Activated CD4-positive, alpha-beta T cell treated with anti-CD3 and anti-CD28 coated beads, Interleukin-2, amount 10 ng/mL, durations not matched to agents 24 days and 14 days (primary cell): ENCODE results near the gene SLC36A1. TPM values are rescaled to one million over a fixed set of nuclear protein-coding genes. Genes with fewer than 3 reads are reported as not detected.

Source experiments
- DNase-seq: peaks from one replicate; pipeline ENCODE4 v3.0.0; 2022
- H3K27ac Mint-ChIP-seq: one replicate; pipeline ENCODE4 v1.8.0; 2022; ENCODE audit warnings: mild to moderate bottlenecking, mixed read lengths
- H3K27me3 Mint-ChIP-seq: one replicate; pipeline ENCODE4 v1.8.0; 2022; ENCODE audit warnings: mixed read lengths
- H3K36me3 Mint-ChIP-seq: one replicate; pipeline ENCODE4 v1.8.0; 2022; ENCODE audit warnings: low read depth, mild to moderate bottlenecking, mixed read lengths
- H3K4me1 Mint-ChIP-seq: one replicate; pipeline ENCODE4 v1.8.0; 2021; ENCODE audit warnings: mixed read lengths
- H3K4me3 Mint-ChIP-seq: one replicate; pipeline ENCODE4 v1.8.0; 2022; ENCODE audit warnings: mild to moderate bottlenecking, moderate library complexity, mixed read lengths
- H3K9me3 Mint-ChIP-seq: one replicate; pipeline ENCODE4 v1.8.0; 2021; ENCODE audit warnings: mixed read lengths
- intact Hi-C: fragments of 100-400 bp; cut with micrococcal nuclease; formaldehyde crosslinking; loops from one replicate; pipeline ENCODE4 v1.15.1; 2023
- total RNA-seq: library from RNA; stranded (reverse); gene quantifications from 2 replicates; pipeline ENCODE4 v1.2.3, GENCODE V29; 2022

The SLC36A1 gene
- total RNA-seq, 1 donor from 2014 or later = 7.8 TPM

DNA sequence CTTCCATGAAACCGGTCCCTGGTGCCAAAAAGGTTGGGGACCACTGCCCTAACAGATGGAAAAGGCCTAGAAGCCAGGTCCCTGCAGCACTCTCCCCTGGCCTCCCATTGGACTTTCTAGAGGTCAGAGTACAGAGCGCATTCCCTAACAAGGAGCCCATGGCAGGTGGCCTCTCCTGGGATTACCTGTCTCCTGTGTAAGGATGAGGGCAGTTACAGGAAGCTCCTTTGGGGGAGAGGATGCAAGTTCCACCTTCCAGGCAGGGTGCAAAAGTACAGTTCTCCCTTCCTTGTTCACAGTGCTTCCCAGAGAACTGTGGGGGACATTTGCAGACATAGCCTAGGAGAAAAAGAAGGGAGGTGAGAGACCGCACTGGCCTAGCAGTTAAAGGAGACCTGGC lies 62.4 kb downstream of the SLC36A1 start:
- Mint-ChIP-seq H3K4me1 (no peaks in the 10 kb centered on the region), H3K4me3 (no peak overlapping the region), H3K9me3 (no peaks in the 10 kb centered on the region), H3K27me3 (no peaks in the 10 kb centered on the region), H3K27ac (no peak overlapping the region), H3K36me3 (no peaks in the 10 kb centered on the region)
- intact Hi-C loops = no loop called here
- no peak for DNase-seq

DNA sequence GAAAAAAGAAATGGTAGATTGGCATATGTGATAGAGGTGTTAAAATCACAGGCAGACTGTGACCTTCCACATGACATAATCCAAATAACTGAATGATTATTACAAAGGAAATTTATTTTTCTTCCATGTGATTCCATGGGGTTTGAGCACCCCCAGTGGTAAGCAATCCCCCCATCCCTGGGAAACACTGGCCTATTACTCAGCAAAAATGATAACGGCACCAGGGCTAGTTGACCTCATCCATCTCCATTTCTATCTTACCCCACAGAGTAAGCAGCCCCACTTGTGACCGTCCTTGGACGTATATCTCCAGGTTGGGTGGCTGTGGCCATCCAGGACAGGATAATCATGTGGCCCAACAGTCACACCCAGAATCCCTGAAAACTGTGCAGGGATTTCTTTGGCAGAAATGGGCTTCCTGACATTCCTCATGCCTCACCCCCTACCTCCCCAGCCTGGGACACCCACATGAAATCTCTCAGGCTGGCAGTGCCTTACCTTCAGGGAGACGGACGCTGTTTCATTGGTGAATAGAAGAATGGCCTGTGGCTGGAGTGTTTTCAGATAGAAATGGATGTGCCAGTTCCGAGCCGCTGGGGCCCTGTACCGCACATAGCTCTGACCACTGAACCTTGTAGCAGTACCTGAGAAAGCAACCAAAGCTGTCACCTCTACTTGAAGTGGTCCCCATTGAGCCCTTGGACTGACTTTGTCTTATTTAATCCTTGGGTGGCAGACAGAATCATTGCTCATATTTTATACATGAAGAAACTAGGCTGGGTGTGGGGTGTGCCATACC lies 69.9 kb downstream of the SLC36A1 start:
- H3K9me3 Mint-ChIP-seq = no peaks in the 10 kb centered on the region
- no peak overlapping the region for H3K27ac Mint-ChIP-seq
- H3K4me1 Mint-ChIP-seq = no peaks in the 10 kb centered on the region
- intact Hi-C loops = no loop called here
- H3K4me3 Mint-ChIP-seq = no peak overlapping the region
- no peaks in the 10 kb centered on the region for H3K36me3 Mint-ChIP-seq
- H3K27me3 Mint-ChIP-seq = no peaks in the 10 kb centered on the region
- no peak for DNase-seq

DNA sequence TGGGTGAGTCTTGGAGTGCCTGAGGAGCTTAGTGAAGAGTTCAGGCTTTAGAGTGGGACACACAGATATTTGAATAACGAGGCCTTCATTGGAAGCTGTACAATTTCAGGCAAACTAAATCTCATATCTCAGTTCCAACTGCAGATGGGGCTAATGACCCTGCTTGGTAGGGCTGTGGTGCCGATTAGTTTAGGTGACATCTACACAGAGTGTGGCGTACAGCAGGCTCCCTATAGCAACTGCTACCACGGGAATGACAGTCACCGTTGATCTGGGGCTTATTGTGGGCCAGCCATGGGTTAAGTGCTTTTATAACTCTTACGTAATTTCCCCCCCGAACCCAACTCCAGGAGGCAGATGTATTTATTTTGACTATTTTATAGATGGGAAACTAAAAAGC lies 72.9 kb downstream of the SLC36A1 start:
- intact Hi-C loops = no loop called here
- Mint-ChIP-seq H3K4me3 (no peak overlapping the region), H3K27me3 (no peaks in the 10 kb centered on the region), H3K27ac (no peak overlapping the region), H3K4me1 (no peaks in the 10 kb centered on the region), H3K9me3 (no peaks in the 10 kb centered on the region), H3K36me3 (no peaks in the 10 kb centered on the region)
- DNase-seq = no peak

DNA sequence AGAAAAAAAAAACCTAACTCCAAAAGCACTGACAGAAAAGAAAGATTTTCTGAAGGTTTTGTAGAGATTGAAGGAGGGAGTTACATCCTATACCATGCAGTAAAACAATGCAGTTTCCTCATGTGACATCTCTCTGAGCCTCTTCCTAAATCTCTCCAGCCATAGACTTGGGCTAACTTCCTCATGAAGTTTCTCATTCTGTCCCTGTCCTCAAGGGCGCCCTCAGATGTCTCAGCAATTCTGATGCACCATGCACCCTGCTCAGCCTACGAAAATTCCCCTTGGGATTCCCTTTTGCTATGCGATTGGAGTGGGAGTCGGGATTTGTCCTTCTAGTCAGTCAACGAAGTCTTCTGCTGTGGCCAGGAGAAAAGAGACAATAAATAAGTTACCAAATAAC lies 74.8 kb downstream of the SLC36A1 start:
- Mint-ChIP-seq H3K36me3 (no peaks in the 10 kb centered on the region), H3K4me3 (no peak overlapping the region), H3K9me3 (no peaks in the 10 kb centered on the region), H3K27ac (no peak overlapping the region), H3K27me3 (no peaks in the 10 kb centered on the region), H3K4me1 (no peaks in the 10 kb centered on the region)
- no peak for DNase-seq
- intact Hi-C loops = no loop called here

DNA sequence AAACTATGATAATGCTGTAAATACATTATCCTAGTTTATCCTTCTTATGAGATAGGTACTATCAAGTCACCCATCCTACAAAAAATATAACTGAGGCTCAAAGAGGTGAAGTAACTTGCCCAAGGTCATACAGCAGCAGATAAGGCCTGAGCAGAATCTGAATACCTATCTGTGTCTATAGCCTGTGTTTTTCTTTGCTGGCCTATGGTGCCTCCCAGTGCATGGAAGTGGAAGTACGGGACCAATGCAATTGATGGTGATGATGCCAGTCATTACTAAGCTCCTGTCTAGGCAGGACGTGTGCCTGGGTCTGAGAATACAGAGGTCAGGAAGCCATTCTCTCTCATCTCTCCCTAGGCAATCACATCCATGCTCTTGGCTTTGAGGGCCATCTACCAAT lies 75.9 kb downstream of the SLC36A1 start:
- no peaks in the 10 kb centered on the region for H3K36me3 Mint-ChIP-seq
- DNase-seq = peak; percentile 81
- no peaks in the 10 kb centered on the region for H3K9me3 Mint-ChIP-seq
- H3K4me1 Mint-ChIP-seq = no peaks in the 10 kb centered on the region
- no peaks in the 10 kb centered on the region for H3K27me3 Mint-ChIP-seq
- H3K27ac Mint-ChIP-seq = no peak overlapping the region
- intact Hi-C loops = loop anchor here (1.0 kb wide), 2 partner anchors 76 to 129 kb away; partner anchors contain the start of gene SLC36A1
- H3K4me3 Mint-ChIP-seq = no peak overlapping the region

DNA sequence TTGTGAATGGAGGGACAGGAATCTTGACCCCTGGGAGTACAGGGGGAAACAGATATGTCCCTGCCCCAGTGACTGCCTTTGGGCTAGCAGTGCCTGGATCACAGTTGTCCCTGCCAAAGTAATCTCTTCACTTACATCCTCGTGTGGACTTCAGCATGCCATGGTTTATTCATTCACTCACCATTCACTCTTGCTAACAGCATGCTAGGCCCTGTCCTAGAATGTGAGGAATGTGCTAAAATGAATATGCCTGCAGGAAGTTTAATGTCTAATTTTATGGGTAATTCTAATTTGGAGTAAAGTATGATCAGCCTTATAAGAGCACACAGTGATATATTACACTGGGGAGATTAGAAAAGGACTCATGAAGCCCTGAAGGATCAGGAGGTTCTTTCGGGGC lies 80.8 kb downstream of the SLC36A1 start:
- Mint-ChIP-seq H3K4me3 (no peak overlapping the region), H3K27ac (no peak overlapping the region), H3K27me3 (no peaks in the 10 kb centered on the region), H3K36me3 (no peaks in the 10 kb centered on the region), H3K9me3 (no peaks in the 10 kb centered on the region), H3K4me1 (no peaks in the 10 kb centered on the region)
- DNase-seq = no peak
- intact Hi-C loops = no loop called here

DNA sequence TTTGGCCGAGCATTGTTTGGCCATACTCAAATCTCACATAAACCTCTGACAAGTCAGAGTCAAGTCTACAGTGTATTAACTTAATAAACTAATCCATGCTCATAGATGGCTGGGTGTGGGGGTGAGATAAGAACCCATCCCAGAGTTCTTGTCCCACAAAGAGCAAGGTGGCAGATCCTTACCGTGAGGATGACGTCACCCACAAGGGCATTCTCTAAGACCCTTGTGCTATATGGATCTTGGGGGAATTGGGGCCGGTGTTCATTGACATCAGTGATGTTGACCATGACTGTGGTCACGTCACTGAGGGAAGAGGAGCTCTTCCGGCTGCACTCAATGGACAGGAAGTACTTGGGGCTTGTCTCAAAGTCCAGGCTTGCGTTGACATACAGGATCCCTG lies 81.6 kb downstream of the SLC36A1 start:
- Mint-ChIP-seq H3K4me3 (no peak overlapping the region), H3K27ac (no peak overlapping the region), H3K27me3 (no peaks in the 10 kb centered on the region), H3K9me3 (no peaks in the 10 kb centered on the region), H3K36me3 (no peaks in the 10 kb centered on the region), H3K4me1 (no peaks in the 10 kb centered on the region)
- no peak for DNase-seq
- intact Hi-C loops = no loop called here

DNA sequence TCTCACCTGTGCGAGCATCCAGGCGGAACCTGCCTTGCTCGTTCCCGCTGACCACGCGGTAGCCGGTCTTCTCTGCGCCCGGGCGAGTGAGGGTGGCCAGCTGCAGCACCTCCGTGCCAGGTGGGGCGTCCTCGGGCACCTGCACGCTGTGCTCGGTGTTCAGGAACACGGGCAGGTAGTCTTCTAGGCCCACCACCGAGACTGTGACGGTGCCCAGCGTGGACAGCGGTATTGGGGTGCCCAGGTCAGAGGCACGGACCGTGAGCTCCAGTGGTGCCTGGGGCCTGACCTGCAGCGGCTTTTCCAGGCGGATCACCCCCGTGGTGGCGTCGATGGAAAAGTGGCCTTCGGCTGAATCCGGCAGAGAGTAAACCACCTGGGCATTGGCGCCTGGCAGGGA lies 84.2 kb downstream of the SLC36A1 start:
- no peak for DNase-seq
- no peak overlapping the region for H3K4me3 Mint-ChIP-seq
- intact Hi-C loops = no loop called here
- no peaks in the 10 kb centered on the region for H3K4me1 Mint-ChIP-seq
- H3K9me3 Mint-ChIP-seq = no peaks in the 10 kb centered on the region
- H3K27me3 Mint-ChIP-seq = no peaks in the 10 kb centered on the region
- H3K27ac Mint-ChIP-seq = no peak overlapping the region
- H3K36me3 Mint-ChIP-seq = no peaks in the 10 kb centered on the region

DNA sequence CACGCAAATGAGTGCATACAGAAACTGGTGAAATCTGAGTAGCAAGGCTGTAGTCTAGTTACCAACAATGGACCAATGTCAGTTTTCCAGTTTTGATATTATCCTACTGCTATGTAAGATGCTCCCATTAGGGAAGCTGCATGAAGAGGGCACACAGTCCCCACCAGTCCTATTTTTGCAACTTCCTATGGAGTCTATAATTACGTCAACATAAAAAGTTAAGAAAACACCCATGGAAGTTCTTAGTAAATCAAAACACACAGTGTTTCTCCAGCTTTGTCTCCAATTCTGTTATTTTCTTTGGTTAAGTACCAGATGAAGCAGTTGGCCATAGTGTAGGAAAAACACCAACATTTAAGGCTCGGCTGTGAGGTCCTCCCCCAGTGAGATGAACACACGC lies 85.0 kb downstream of the SLC36A1 start:
- intact Hi-C loops = no loop called here
- H3K4me3 Mint-ChIP-seq = no peak overlapping the region
- H3K27ac Mint-ChIP-seq = no peak overlapping the region
- no peaks in the 10 kb centered on the region for H3K27me3 Mint-ChIP-seq
- no peaks in the 10 kb centered on the region for H3K4me1 Mint-ChIP-seq
- no peaks in the 10 kb centered on the region for H3K36me3 Mint-ChIP-seq
- H3K9me3 Mint-ChIP-seq = no peaks in the 10 kb centered on the region
- DNase-seq = no peak

DNA sequence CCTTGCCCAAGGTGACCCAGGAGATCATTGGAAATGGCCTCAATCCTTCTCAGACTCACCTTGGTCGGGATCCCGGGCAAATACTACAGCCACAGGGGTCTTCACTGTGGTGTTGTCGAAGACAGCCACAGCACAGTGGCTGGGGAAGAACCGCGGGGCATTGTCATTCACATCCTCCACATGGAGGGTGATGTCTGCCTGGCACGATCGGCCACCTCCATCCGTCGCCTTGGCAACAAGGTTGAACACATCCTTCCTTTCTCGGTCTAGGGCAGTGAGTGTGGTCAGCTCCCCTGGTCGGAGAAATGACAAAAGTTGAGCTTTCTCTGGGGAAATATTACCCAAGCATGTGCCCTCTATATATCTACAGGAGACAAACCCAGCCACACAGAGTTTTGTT lies 86.9 kb downstream of the SLC36A1 start:
- intact Hi-C loops = no loop called here
- Mint-ChIP-seq H3K4me3 (no peak overlapping the region), H3K27ac (no peak overlapping the region), H3K27me3 (peaks cover 4% of the 10 kb centered on the region), H3K36me3 (no peaks in the 10 kb centered on the region), H3K4me1 (no peaks in the 10 kb centered on the region), H3K9me3 (no peaks in the 10 kb centered on the region)
- no peak for DNase-seq

DNA sequence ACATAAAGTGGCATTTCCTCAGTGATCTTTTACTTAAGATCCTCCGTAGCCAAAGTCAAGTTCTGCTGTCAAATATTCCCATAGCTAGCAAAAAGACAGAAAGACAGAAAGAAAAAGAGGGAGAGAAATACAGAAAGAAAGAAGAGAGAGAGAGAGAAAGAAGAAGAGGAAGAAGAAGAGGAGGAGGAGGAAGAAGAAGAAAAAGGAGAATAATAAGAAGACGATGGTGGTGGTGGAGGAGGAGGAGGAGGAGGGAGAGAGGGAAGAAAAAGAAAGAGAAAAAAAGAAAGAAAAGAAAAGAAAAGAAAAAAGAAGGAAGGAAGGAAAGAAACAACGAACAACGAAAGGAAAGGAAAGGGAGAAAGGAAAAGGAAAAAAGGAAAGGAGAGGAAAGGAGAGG lies 89.6 kb downstream of the SLC36A1 start:
- Mint-ChIP-seq H3K27ac (no peak overlapping the region), H3K27me3 (peaks cover 6% of the 10 kb centered on the region), H3K36me3 (no peaks in the 10 kb centered on the region), H3K4me1 (no peaks in the 10 kb centered on the region), H3K4me3 (no peak overlapping the region), H3K9me3 (no peaks in the 10 kb centered on the region)
- no peak for DNase-seq
- intact Hi-C loops = no loop called here

DNA sequence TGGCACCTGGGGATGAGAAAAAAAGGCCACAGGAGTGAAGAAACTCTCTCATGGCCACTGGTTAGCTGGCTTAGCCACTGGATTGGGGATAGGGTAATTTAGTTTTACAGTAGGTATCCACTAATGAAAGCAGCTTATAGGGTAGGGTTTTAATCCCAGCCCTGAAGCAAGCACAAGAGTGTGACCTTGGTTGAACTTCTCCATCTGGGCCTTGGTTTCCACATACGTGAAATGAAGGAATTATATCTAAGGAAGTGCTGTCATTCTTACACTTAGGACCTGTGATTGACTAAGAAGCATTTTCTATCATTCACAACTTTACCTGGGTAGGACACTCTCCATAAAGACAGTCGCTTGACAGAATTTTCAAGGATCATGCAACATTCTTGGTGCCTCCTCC lies 94.2 kb downstream of the SLC36A1 start:
- no peaks in the 10 kb centered on the region for H3K36me3 Mint-ChIP-seq
- H3K4me1 Mint-ChIP-seq = no peaks in the 10 kb centered on the region
- intact Hi-C loops = no loop called here
- no peak overlapping the region for H3K4me3 Mint-ChIP-seq
- no peaks in the 10 kb centered on the region for H3K9me3 Mint-ChIP-seq
- no peak overlapping the region for H3K27ac Mint-ChIP-seq
- peaks cover 6% of the 10 kb centered on the region for H3K27me3 Mint-ChIP-seq
- no peak for DNase-seq
